HepG2 (cell line): ENCODE data around the gene PSMG4. TPM values are rescaled to one million over a fixed set of nuclear protein-coding genes. Genes with fewer than 3 reads are reported as not detected.

ENCODE experiments used
- ATAC-seq: fragments of 200-7000 bp; cut with Tn5 transposase; 3 replicates; pipeline ENCODE4 v1.9.1; 2020; ENCODE audit warnings: mild to moderate bottlenecking, moderate library complexity
- BruUV-seq: library from RNA; stranded (reverse); fragments of 400-500 nt; replicated peaks from 2 replicates; lab custom pipeline; 2021; lab: Mats Ljungman, UMichigan
- CTCF ChIA-PET: fragments of 300-600 bp; formaldehyde crosslinking; extraction: SDS; loops from one replicate; lab custom pipeline; 2021; ENCODE audit warnings: low total read pairs, inconsistent platforms, low intra/inter-chr PET ratio; lab: Yijun Ruan, JAX
- POLR2A ChIA-PET: fragments of 350-600 bp; sonication (Branson Sonifier 250); formaldehyde crosslinking; loops from one replicate; lab custom pipeline; 2020; ENCODE audit warnings: antibody characterized with exemption, inconsistent platforms; lab: Yijun Ruan, JAX
- DNase-seq: peaks from one replicate; pipeline ENCODE4 v3.0.0-alpha.2; 2015; ENCODE audit warnings: low spot score
- FAIRE-seq: peaks from 3 replicates; lab custom pipeline; 2011; peaks lifted over from hg19 to GRCh38; lab: Jason Lieb, UNC
- H2AFZ ChIP-seq: one replicate; pipeline ENCODE4 v1.6.1; 2011; ENCODE audit warnings: low read length, inconsistent platforms
- H3K27ac ChIP-seq: fragments of 300-600 bp; 3 replicates; pipeline ENCODE4 v1.8.0; 2011; ENCODE audit warnings: mixed run types, mild to moderate bottlenecking, mixed read lengths, low read length, inconsistent platforms; ENCODE audit not compliant: insufficient read depth; ENCODE audit errors: extremely low read length
- H3K27me3 ChIP-seq, 2 experiments: fragments of 200-600 bp in 1 of 2; 2 replicates in 1 of 2; 3 replicates in 1 of 2; pipeline versions ENCODE4 v1.6.0 to v1.8.0; 2011; ENCODE audit warnings: low read length in 2 of 2, mild to moderate bottlenecking in 2 of 2, moderate library complexity in 2 of 2, inconsistent platforms in 1 of 2; ENCODE audit not compliant: insufficient read depth in 2 of 2, control insufficient read depth in 1 of 2
- H3K36me3 ChIP-seq, 2 experiments: fragments of 200-600 bp in 1 of 2; replicated peaks in 1 of 2; 2 replicates in 1 of 2; 3 replicates in 1 of 2; pipeline versions ENCODE4 v1.5.1 to v1.8.0; 2011; ENCODE audit warnings: low read length in 2 of 2, inconsistent platforms in 1 of 2; ENCODE audit not compliant: insufficient read depth in 2 of 2, control insufficient read depth in 1 of 2
- H3K4me1 ChIP-seq: 2 replicates; pipeline ENCODE4 v1.5.1; 2012; ENCODE audit warnings: low read length, inconsistent platforms; ENCODE audit not compliant: insufficient read depth
- H3K4me2 ChIP-seq: 2 replicates; pipeline ENCODE4 v1.6.0; 2011; ENCODE audit warnings: low read depth, low read length, inconsistent platforms
- H3K4me3 ChIP-seq, 3 experiments: fragments of 200-600 bp in 1 of 3; sonication (generic), shearing (Covaris generic) in 1 of 3; replicated peaks in 1 of 3; 2 replicates each; pipeline ENCODE4 v1.5.1; 2011 to 2016; ENCODE audit warnings: low read length in 3 of 3, inconsistent platforms in 2 of 3, low read depth in 2 of 3, mild to moderate bottlenecking in 2 of 3, control low read depth in 1 of 3, mixed read lengths in 1 of 3; ENCODE audit not compliant: insufficient read depth in 1 of 3
- H3K79me2 ChIP-seq: one replicate; pipeline ENCODE4 v1.6.1; 2011; ENCODE audit warnings: low read length, inconsistent platforms; ENCODE audit not compliant: insufficient read depth
- H3K9ac ChIP-seq: 2 replicates; pipeline ENCODE4 v1.6.0; 2011; ENCODE audit warnings: mild to moderate bottlenecking, low read depth, low read length, inconsistent platforms; ENCODE audit not compliant: insufficient read depth
- H3K9me3 ChIP-seq: 2 replicates; pipeline ENCODE4 v1.5.1; 2012; ENCODE audit warnings: mild to moderate bottlenecking, low read length
- H4K20me1 ChIP-seq: 2 replicates; pipeline ENCODE4 v1.6.0; 2011; ENCODE audit warnings: inconsistent platforms, mild to moderate bottlenecking, low read length, moderate library complexity; ENCODE audit not compliant: insufficient read depth
- CAMTA2 ChIP-seq: sonication (generic); formaldehyde crosslinking; IDR thresholded peaks from 2 replicates; pipeline ENCODE4 v1.4.0; 2020; ENCODE audit warnings: mild to moderate bottlenecking, missing genetic modification reagents, borderline replicate concordance
- CENPT ChIP-seq: sonication (generic); formaldehyde crosslinking; IDR thresholded peaks from 2 replicates; pipeline ENCODE4 v1.8.0; 2022; ENCODE audit warnings: low read depth, mild to moderate bottlenecking, moderate library complexity, missing genetic modification reagents
- XRCC5 ChIP-seq: fragments of 200-400 bp; formaldehyde crosslinking; optimal IDR thresholded peaks from 2 replicates; pipeline ENCODE3; 2017; ENCODE audit warnings: mild to moderate bottlenecking, low read length
- ZFY ChIP-seq: sonication (generic); formaldehyde crosslinking; IDR thresholded peaks from 2 replicates; pipeline ENCODE4 v1.4.0; 2020; ENCODE audit warnings: missing genetic modification reagents
- ZNF207 ChIP-seq: fragments of 450-650 bp; IDR thresholded peaks from 2 replicates; pipeline ENCODE4 v1.6.1; 2016; ENCODE audit warnings: antibody characterized with exemption, borderline replicate concordance
- ZNF569 ChIP-seq: sonication (generic); formaldehyde crosslinking; IDR thresholded peaks from 2 replicates; pipeline ENCODE4 v1.5.0; 2020; ENCODE audit warnings: mild to moderate bottlenecking, missing genetic modification reagents, moderate library complexity, borderline replicate concordance
- ZNF644 ChIP-seq: IDR thresholded peaks from 2 replicates; pipeline ENCODE4 v1.6.1; 2016; ENCODE audit warnings: low read depth
- WGBS: methylation state at CpG from one replicate; pipeline ENCODE4 v1.1.6; 2017; ENCODE audit warnings: low lambda C conversion rate; 5-methylcytosine and 5-hydroxymethylcytosine counted together
- in situ Hi-C: cut with HindIII; loops from 2 replicates; pipeline ENCODE4 v1.10.0; 2017; ENCODE audit warnings: low pct_unique_long_range_greater_than_20kb; ENCODE audit not compliant: extremely low pct_ligation_motif_present
- intact Hi-C: fragments of 100-400 bp; cut with micrococcal nuclease; formaldehyde crosslinking; loops from one replicate; pipeline ENCODE4 v1.10.0; 2022; ENCODE audit not compliant: unreplicated experiment
- polyA plus RNA-seq, 8 experiments: library from polyadenylated mRNA; depleted of rRNA in 3 of 8; stranded (reverse) in 7 of 8; unstranded in 1 of 8; fragments of >200 nt; fragmentation: Illumina TruSeq in 4 of 8; extraction: Trizol in 4 of 8; gene quantifications; 2 replicates each; pipeline versions ENCODE4 v1.2.1 to v1.2.3, GENCODE V29; 2011 to 2016; ENCODE audit warnings: low read depth in 4 of 8, missing spikeins in 1 of 8, mixed read lengths in 1 of 8; ENCODE audit not compliant: insufficient read depth in 1 of 8
- total RNA-seq, 5 experiments: library from RNA; depleted of rRNA; stranded (reverse); fragments of >200 nt; fragmentation: Illumina TruSeq; extraction: Trizol; gene quantifications; 2 replicates each; pipeline ENCODE4 v1.2.3, GENCODE V29; 2016; ENCODE audit warnings: low read depth in 1 of 5
- TF ChIP-seq, protein P1 (sequence below): sonication (generic); formaldehyde crosslinking; IDR thresholded peaks from 2 replicates; pipeline ENCODE4 v1.5.1; 2020; ENCODE audit warnings: mild to moderate bottlenecking, missing genetic modification reagents

PSMG4 gene
- total and polyA plus RNA-seq, 2 of the 13 experiments (the other 11 are each of a cell fraction or from before 2014, with no cell fraction given), result 28.5 to 32.8 TPM

- Histone ChIP-seq H3K27ac (no peak overlapping the region), H3K27me3 (peaks cover 9 to 58% of the 10 kb centered on the region in 2 experiments; a peak in 4 of 5 replicates), H3K4me1 (peaks cover 23% of the 10 kb centered on the region), H2AFZ (no peak overlapping the region), H3K36me3 (no peaks in the 10 kb centered on the region), H3K9ac (no peak overlapping the region)
- WGBS, result 27% methylated on average over 9 of the region's 9 CpGs
- in situ Hi-C loops, result no loop called here
- CTCF ChIA-PET, result no interaction called here
- no peak for TF ChIP-seq ZFY
- TF ChIP-seq, protein P1, sequence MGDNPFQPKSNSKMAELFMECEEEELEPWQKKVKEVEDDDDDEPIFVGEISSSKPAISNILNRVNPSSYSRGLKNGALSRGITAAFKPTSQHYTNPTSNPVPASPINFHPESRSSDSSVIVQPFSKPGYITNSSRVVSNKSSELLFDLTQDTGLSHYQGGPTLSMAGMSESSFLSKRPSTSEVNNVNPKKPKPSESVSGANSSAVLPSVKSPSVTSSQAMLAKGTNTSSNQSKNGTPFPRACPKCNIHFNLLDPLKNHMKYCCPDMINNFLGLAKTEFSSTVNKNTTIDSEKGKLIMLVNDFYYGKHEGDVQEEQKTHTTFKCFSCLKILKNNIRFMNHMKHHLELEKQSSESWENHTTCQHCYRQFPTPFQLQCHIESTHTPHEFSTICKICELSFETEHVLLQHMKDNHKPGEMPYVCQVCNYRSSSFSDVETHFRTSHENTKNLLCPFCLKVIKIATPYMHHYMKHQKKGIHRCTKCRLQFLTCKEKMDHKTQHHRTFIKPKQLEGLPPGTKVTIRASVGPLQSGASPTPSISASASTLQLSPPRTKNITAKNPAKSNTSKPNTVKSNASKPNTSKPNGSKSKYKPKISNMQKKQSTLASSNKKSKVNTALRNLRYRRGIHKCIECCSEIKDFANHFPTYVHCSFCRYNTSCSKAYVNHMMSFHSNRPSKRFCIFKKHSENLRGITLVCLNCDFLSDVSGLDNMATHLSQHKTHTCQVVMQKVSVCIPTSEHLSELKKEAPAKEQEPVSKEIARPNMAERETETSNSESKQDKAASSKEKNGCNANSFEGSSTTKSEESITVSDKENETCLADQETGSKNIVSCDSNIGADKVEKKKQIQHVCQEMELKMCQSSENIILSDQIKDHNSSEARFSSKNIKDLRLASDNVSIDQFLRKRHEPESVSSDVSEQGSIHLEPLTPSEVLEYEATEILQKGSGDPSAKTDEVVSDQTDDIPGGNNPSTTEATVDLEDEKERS (CRISPR knock-in tag), result no peak
- no peak for TF ChIP-seq ZNF569 (CRISPR knock-in tag)
- TF ChIP-seq CAMTA2, result no peak
- no peak for TF ChIP-seq ZNF644 (CRISPR knock-in tag)
- no peak for TF ChIP-seq XRCC5
- no peak for TF ChIP-seq ZNF207
- no peak for TF ChIP-seq CENPT
- TF ChIP-seq, all 625 proteins: peak for 0
- peak overlapping the region; percentile 61 for H3K4me2 ChIP-seq
- no peak overlapping the region; a peak in 1 of 6 replicates for H3K4me3 ChIP-seq
- ATAC-seq (peak; percentile 20), FAIRE-seq (no peak), DNase-seq (no peak)
- H3K79me2 ChIP-seq, result no peaks in the 10 kb centered on the region
- intact Hi-C loops, result no loop called here
- H3K9me3 ChIP-seq, result no peaks in the 10 kb centered on the region
- POLR2A ChIA-PET, result interaction anchor here (1.1 to 1.9 kb wide), 8 partner anchors 14 to 53 kb away, joined by 4 to 15 read pairs (median 8); partner anchors contain the start of genes PSMG4 and TUBB2A
- no TSS peak for BruUV-seq
- no peaks in the 10 kb centered on the region for H4K20me1 ChIP-seq
Observed at GRCh38 chr6:3210024-3210610, 48.6 kb upstream of the PSMG4 start.
